Neuronal stem cell (in vitro differentiated cells): ENCODE results near the gene NCOA4.

ENCODE experiments used
- DNase-seq: peaks from one replicate; pipeline ENCODE4 v3.0.0-alpha.2; 2013; ENCODE audit warnings: low spot score
- H2AFZ ChIP-seq: one replicate; pipeline ENCODE4 v1.6.1; 2013; ENCODE audit warnings: mild to moderate bottlenecking, low read length, inconsistent platforms
- H2AK5ac ChIP-seq: 2 replicates; pipeline ENCODE4 v1.6.1; 2013; ENCODE audit warnings: low read depth, mild to moderate bottlenecking, inconsistent platforms, low read length, moderate library complexity, mixed read lengths
- H2BK120ac ChIP-seq: 2 replicates; pipeline ENCODE4 v1.6.1; 2013; ENCODE audit warnings: low read depth, mild to moderate bottlenecking, inconsistent platforms, low read length, moderate library complexity, mixed read lengths
- H2BK12ac ChIP-seq: one replicate; pipeline ENCODE4 v1.6.1; 2013; ENCODE audit warnings: low read length, inconsistent platforms
- H2BK15ac ChIP-seq: 2 replicates; pipeline ENCODE4 v1.6.1; 2013; ENCODE audit warnings: mild to moderate bottlenecking, low read length, inconsistent platforms, mixed read lengths
- H2BK5ac ChIP-seq: one replicate; pipeline ENCODE4 v1.6.1; 2013; ENCODE audit warnings: inconsistent platforms, mild to moderate bottlenecking, low read length, moderate library complexity
- H3K14ac ChIP-seq: one replicate; pipeline ENCODE4 v1.6.1; 2013; ENCODE audit warnings: low read length, inconsistent platforms
- H3K18ac ChIP-seq: 2 replicates; pipeline ENCODE4 v1.6.1; 2013; ENCODE audit warnings: low read length, inconsistent platforms
- H3K23ac ChIP-seq: 2 replicates; pipeline ENCODE4 v1.6.1; 2013; ENCODE audit warnings: low read depth, mild to moderate bottlenecking, mixed read lengths, low read length, inconsistent platforms; ENCODE audit not compliant: poor library complexity
- H3K27ac ChIP-seq: replicated peaks from 3 replicates; pipeline ENCODE4 v1.5.1; 2013; ENCODE audit warnings: low read length, inconsistent platforms
- H3K27me3 ChIP-seq, 3 experiments: 2 replicates each; pipeline ENCODE4 v1.6.1; 2013; ENCODE audit warnings: low read length in 3 of 3, mild to moderate bottlenecking in 2 of 3, inconsistent platforms in 1 of 3, low read depth in 1 of 3, mixed read lengths in 1 of 3, moderate library complexity in 1 of 3; ENCODE audit not compliant: control insufficient read depth in 3 of 3, insufficient read depth in 3 of 3
- H3K36me3 ChIP-seq, 2 donors: replicated peaks in 1 of 2; 2 replicates each; pipeline ENCODE4 v1.6.1; 2013; ENCODE audit warnings: low read length in 2 of 2; ENCODE audit not compliant: control insufficient read depth in 2 of 2, insufficient read depth in 2 of 2
- H3K4ac ChIP-seq: 2 replicates; pipeline ENCODE4 v1.6.1; 2013; ENCODE audit warnings: inconsistent platforms, mild to moderate bottlenecking, low read length, moderate library complexity
- H3K4me1 ChIP-seq, 2 donors: 1 replicate in 1 of 2; 2 replicates in 1 of 2; pipeline ENCODE4 v1.6.1; 2013; ENCODE audit warnings: low read length in 2 of 2, low read depth in 1 of 2; ENCODE audit not compliant: control insufficient read depth in 2 of 2, insufficient read depth in 1 of 2
- H3K4me2 ChIP-seq: one replicate; pipeline ENCODE4 v1.6.1; 2013; ENCODE audit warnings: mild to moderate bottlenecking, low read length, inconsistent platforms; ENCODE audit not compliant: insufficient read depth, poor library complexity, severe bottlenecking
- H3K4me3 ChIP-seq, 2 donors: 2 replicates each; pipeline ENCODE4 v1.5.1; 2013; ENCODE audit warnings: low read length in 2 of 2, mild to moderate bottlenecking in 2 of 2, inconsistent platforms in 1 of 2, moderate library complexity in 1 of 2
- H3K79me1 ChIP-seq: one replicate; pipeline ENCODE4 v1.6.1; 2013; ENCODE audit warnings: low read depth, mild to moderate bottlenecking, inconsistent platforms, low read length, moderate library complexity
- H3K9ac ChIP-seq: one replicate; pipeline ENCODE4 v1.6.1; 2013; ENCODE audit warnings: mild to moderate bottlenecking, low read depth, low read length, inconsistent platforms; ENCODE audit not compliant: poor library complexity
- H3K9me3 ChIP-seq, 2 donors: replicated peaks in 1 of 2; 2 replicates each; pipeline versions ENCODE3 to v1.6.1; 2013; ENCODE audit warnings: low read length in 2 of 2, mild to moderate bottlenecking in 2 of 2, inconsistent platforms in 1 of 2, low read depth in 1 of 2, mixed read lengths in 1 of 2, moderate library complexity in 1 of 2; ENCODE audit not compliant: control insufficient read depth in 2 of 2, insufficient read depth in 1 of 2
- H4K8ac ChIP-seq: one replicate; pipeline ENCODE4 v1.6.1; 2013; ENCODE audit warnings: low read depth, mild to moderate bottlenecking, inconsistent platforms, low read length, moderate library complexity
- H4K91ac ChIP-seq: one replicate; pipeline ENCODE4 v1.6.1; 2013; ENCODE audit warnings: low read length, low read depth, mild to moderate bottlenecking, inconsistent platforms; ENCODE audit not compliant: poor library complexity
- WGBS, 2 donors: extraction: QIAGEN DNeasy Blood & Tissue Kit; methylation state at CpG; one replicate each; pipeline ENCODE4 v1.1.7; 2013; ENCODE audit warnings: missing lambda C conversion rate in 2 of 2, mixed read lengths in 1 of 2; ENCODE audit not compliant: insufficient read length in 2 of 2, insufficient replicate concordance in 1 of 2; ENCODE audit errors: extremely low coverage in 2 of 2; 5-methylcytosine and 5-hydroxymethylcytosine counted together

The NCOA4 gene

DNA sequence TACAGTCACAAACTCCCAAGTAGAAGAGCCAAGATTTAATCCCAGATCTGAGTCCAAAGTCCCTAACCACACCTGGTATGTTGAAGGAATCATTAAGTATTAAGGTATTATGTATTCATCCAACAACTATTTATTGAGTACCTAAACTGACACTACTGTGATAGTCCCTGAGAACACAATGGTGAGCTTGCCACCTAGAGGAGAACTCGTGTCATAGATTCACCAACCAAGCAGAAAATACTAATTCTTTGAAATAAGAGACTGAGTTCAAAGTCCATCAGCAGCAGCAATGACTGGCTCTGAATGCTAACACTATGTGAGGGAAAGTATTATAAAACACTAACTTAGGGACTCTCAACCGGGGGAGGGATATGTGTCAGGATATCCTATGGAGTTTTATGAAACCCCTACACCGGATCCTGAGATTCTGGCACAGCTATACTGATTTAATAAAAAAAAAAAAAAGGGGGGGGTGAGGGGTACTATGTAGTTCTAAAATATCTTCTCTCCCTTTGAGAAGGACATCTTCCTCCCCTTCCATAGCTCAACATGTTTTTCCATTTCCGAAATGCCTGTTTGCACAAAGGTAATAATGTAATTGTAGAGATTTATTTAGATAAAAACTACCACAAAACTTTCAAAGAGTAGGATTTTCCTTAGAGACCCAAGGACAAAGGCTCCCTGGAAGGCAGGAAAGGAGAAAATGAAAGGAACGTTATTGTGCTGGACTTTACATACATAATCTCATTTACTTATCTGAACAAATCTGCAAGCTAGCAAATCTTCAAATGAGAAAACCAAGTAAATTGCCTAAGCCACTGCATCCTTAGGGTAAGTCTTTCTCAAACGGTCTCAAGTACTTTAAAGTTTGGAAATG lies 1.6 kb downstream of the NCOA4 start:
- Histone ChIP-seq H3K23ac (no peak overlapping the region), H3K4me1 (peaks cover 3 to 9% of the 10 kb centered on the region in 2 donors), H3K79me1 (peaks cover 6% of the 10 kb centered on the region), H3K9me3 (no peaks in the 10 kb centered on the region), H3K36me3 (peaks cover 0 to 4% of the 10 kb centered on the region in 2 donors), H2BK120ac (no peak overlapping the region), H3K4me2 (no peak overlapping the region), H4K91ac (no peak overlapping the region), H3K27ac (no peak overlapping the region), H3K4me3 (peak overlapping the region in 1 of 2 donors; percentile 64), H3K4ac (no peak overlapping the region), H3K18ac (no peak overlapping the region), H2BK15ac (no peak overlapping the region), H3K14ac (no peak overlapping the region), H4K8ac (no peak overlapping the region), H2BK12ac (no peak overlapping the region), H3K27me3 (no peaks in the 10 kb centered on the region), H2AK5ac (no peak overlapping the region), H2BK5ac (no peak overlapping the region), H3K9ac (no peak overlapping the region), H2AFZ (no peak overlapping the region)
- DNase-seq = peak; percentile 33
- whole genome bisulfite sequencing, 2 donors = no CpG with 5 or more reads among the region's 6 CpGs

DNA sequence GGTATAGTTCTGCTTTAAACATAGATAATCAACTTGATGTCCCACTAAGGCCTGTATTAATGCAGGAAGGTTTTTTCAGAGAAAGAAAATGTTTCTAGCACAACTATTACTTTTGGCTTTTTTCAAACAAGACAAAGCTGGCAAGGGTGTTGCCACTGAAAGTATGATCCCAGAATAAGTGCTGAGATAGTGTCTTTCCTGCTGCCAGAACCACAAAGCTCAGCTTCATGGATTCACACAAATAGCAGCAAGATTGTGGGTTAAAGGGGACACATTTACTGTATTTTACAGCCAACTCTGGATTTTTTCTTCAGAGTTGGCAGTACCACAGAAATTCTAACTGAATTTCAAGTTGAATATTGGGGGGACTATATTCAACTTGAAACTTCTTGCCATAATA lies 4.3 kb downstream of the NCOA4 start:
- Histone ChIP-seq H3K23ac (no peak overlapping the region), H3K4me1 (peaks cover 3 to 12% of the 10 kb centered on the region in 2 donors), H2AK5ac (no peak overlapping the region), H3K27me3 (no peaks in the 10 kb centered on the region), H2AFZ (no peak overlapping the region), H2BK12ac (no peak overlapping the region), H4K91ac (no peak overlapping the region), H3K79me1 (peaks cover 6% of the 10 kb centered on the region), H3K9ac (no peak overlapping the region), H2BK120ac (no peak overlapping the region), H3K27ac (no peak overlapping the region), H3K18ac (no peak overlapping the region), H2BK15ac (no peak overlapping the region), H4K8ac (no peak overlapping the region), H2BK5ac (no peak overlapping the region), H3K4me2 (no peak overlapping the region), H3K14ac (no peak overlapping the region), H3K9me3 (no peaks in the 10 kb centered on the region), H3K36me3 (peaks cover 0 to 7% of the 10 kb centered on the region in 2 donors), H3K4ac (no peak overlapping the region), H3K4me3 (no peak overlapping the region)
- no peak for DNase-seq

DNA sequence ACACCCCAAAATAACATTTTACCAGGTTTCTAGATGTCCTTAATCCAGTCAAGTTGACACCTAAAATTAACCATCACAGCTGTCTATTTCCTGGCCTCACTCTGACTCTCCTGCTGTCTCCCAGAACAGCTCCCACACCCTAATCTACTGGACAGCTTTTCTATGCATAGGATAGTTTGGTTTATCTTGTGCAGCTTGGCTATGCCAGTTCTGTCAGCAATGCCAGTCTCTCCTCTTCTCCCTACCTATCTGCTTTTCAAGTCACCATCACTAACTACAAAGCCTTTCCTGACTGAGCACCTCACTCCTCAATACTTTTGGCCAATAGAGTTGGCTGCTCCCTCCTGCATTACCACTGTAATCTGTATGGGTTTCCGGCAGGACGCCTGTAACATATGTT lies 5.0 kb downstream of the NCOA4 start:
- H3K9ac ChIP-seq = no peak overlapping the region
- peaks cover 0 to 7% of the 10 kb centered on the region in 2 donors for H3K36me3 ChIP-seq
- no peak overlapping the region for H4K91ac ChIP-seq
- H3K79me1 ChIP-seq = peaks cover 6% of the 10 kb centered on the region
- H2BK120ac ChIP-seq = no peak overlapping the region
- no peak overlapping the region for H2BK15ac ChIP-seq
- DNase-seq = no peak
- H3K4me1 ChIP-seq = peaks cover 3 to 12% of the 10 kb centered on the region in 2 donors
- no peaks in the 10 kb centered on the region for H3K9me3 ChIP-seq
- no peak overlapping the region for H2BK5ac ChIP-seq
- no peak overlapping the region for H3K4ac ChIP-seq
- no peak overlapping the region for H3K14ac ChIP-seq
- H3K27me3 ChIP-seq = no peaks in the 10 kb centered on the region
- H4K8ac ChIP-seq = no peak overlapping the region
- H3K23ac ChIP-seq = no peak overlapping the region
- H2BK12ac ChIP-seq = no peak overlapping the region
- no peak overlapping the region for H3K18ac ChIP-seq
- no peak overlapping the region for H3K4me3 ChIP-seq
- no CpG with 5 or more reads among the region's 2 CpGs for WGBS, 2 donors
- H3K27ac ChIP-seq = no peak overlapping the region
- H3K4me2 ChIP-seq = no peak overlapping the region
- H2AFZ ChIP-seq = no peak overlapping the region
- H2AK5ac ChIP-seq = no peak overlapping the region

DNA sequence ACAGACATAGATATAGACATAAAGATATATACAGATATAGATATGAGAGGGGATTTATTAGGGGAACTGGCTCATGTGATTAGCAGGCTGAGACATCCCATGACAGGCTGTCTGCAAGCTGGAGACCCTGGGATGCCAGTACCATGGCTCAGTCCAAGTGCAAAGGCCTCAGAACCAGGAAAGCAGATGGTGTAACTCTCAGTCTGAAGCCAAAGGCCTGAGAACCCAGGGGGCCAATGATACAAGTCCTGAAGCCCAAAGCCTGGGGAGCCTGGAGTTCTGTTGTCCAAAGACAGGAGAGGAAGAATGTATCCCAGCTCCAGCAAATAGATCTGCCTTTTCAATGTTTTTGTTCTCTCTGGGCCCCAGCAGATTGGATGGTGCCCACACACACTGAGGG lies 5.5 kb downstream of the NCOA4 start:
- Histone ChIP-seq H3K27me3 (no peaks in the 10 kb centered on the region), H4K8ac (no peak overlapping the region), H2AK5ac (no peak overlapping the region), H2BK12ac (no peak overlapping the region), H2AFZ (no peak overlapping the region), H2BK15ac (no peak overlapping the region), H2BK120ac (no peak overlapping the region), H3K14ac (no peak overlapping the region), H3K23ac (no peak overlapping the region), H3K18ac (no peak overlapping the region), H3K9me3 (no peaks in the 10 kb centered on the region), H3K4ac (no peak overlapping the region), H3K79me1 (peaks cover 2% of the 10 kb centered on the region), H3K27ac (no peak overlapping the region), H3K9ac (no peak overlapping the region), H3K4me2 (no peak overlapping the region), H3K4me1 (peaks cover 3 to 12% of the 10 kb centered on the region in 2 donors), H3K4me3 (no peak overlapping the region), H2BK5ac (no peak overlapping the region), H3K36me3 (peaks cover 0 to 7% of the 10 kb centered on the region in 2 donors), H4K91ac (no peak overlapping the region)
- no peak for DNase-seq
